Gastroesophageal sphincter (tissue), 3 donors: ENCODE results near the gene MARK2.

Experiments
- EP300 ChIP-seq: sonication (generic); formaldehyde crosslinking; IDR thresholded peaks from one replicate; pipeline ENCODE4 v1.6.1; 2017; ENCODE audit warnings: antibody characterized with exemption, mild to moderate bottlenecking
- POLR2A ChIP-seq, 2 donors: fragments of 450-650 bp; IDR thresholded peaks; one replicate each; pipeline ENCODE4 v1.6.1; 2017; ENCODE audit warnings: antibody characterized with exemption in 2 of 2, mild to moderate bottlenecking in 2 of 2, moderate library complexity in 1 of 2
- POLR2AphosphoS5 ChIP-seq: sonication (generic); formaldehyde crosslinking; IDR thresholded peaks from one replicate; pipeline ENCODE4 v1.6.1; 2017; ENCODE audit warnings: antibody characterized with exemption
- TF ChIP-seq, protein P1 (sequence below), 4 experiments: fragments of 200-600 bp in 2 of 4; fragments of 450-650 bp in 2 of 4; sonication (generic) in 1 of 4; IDR thresholded peaks; one replicate each; pipeline ENCODE4 v1.5.1; 2017 to 2019; ENCODE audit warnings: antibody characterized with exemption in 4 of 4, mild to moderate bottlenecking in 2 of 4, moderate library complexity in 2 of 4

DNA sequence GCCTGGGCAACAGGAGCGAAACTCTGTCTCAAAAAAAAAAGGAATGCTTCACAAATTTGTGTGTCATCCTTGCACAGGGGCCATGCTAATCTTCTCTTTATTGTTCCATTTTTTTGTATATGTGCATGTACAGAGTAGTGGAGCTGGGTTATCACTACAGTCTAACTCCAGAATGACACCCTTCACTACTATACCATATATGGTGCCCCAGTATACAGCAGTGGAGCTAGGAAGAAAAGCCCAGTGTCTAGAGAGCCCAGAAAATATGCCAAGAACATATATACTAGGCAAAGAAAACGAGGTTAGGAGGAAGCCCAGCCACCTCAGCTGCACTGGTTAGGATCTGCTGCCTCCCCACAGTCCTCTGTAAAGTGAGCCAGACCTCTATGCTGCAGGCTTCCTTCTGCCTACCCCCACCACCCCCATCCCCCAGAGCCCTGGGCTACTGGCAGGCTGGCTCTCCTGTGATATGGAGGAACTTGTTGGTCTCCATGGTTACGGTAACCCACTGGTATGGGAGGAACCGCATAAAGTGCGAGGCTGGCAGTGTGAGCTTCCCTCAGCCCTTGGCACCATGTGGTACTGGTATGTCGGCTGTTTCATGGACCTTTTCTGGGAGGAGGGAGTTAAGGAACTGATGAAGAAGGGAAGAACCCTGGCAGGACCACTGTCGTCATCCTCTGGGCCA lies 43.8 kb downstream of the MARK2 start:
- TF ChIP-seq, protein P1, sequence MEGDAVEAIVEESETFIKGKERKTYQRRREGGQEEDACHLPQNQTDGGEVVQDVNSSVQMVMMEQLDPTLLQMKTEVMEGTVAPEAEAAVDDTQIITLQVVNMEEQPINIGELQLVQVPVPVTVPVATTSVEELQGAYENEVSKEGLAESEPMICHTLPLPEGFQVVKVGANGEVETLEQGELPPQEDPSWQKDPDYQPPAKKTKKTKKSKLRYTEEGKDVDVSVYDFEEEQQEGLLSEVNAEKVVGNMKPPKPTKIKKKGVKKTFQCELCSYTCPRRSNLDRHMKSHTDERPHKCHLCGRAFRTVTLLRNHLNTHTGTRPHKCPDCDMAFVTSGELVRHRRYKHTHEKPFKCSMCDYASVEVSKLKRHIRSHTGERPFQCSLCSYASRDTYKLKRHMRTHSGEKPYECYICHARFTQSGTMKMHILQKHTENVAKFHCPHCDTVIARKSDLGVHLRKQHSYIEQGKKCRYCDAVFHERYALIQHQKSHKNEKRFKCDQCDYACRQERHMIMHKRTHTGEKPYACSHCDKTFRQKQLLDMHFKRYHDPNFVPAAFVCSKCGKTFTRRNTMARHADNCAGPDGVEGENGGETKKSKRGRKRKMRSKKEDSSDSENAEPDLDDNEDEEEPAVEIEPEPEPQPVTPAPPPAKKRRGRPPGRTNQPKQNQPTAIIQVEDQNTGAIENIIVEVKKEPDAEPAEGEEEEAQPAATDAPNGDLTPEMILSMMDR (IDR thresholded peaks at IDR 0.05) = no peak
- TF ChIP-seq POLR2AphosphoS5 (no peak), POLR2A (IDR thresholded peaks at IDR 0.05) (no peak), EP300 (no peak)
